H1 (cell line): ENCODE results near the gene DYNC1H1.

Experiments
- BRCA1 ChIP-seq: IDR thresholded peaks from 2 replicates; pipeline ENCODE4 v1.6.1; 2012; ENCODE audit warnings: low read depth, low read length, improper control_type of control experiment
- CTCF ChIP-seq, 3 experiments: IDR thresholded peaks; 1 replicate in 2 of 3; 2 replicates in 1 of 3; pipeline versions ENCODE4 v1.5.1 to v1.6.1; 2011; ENCODE audit warnings: low read length in 3 of 3, mild to moderate bottlenecking in 3 of 3, inconsistent platforms in 2 of 3, low read depth in 1 of 3, moderate library complexity in 1 of 3; ENCODE audit not compliant: insufficient read depth in 1 of 3; ENCODE audit errors: control extremely low read depth in 1 of 3
- EGR1 ChIP-seq: IDR thresholded peaks from 2 replicates; pipeline ENCODE4 v1.6.1; 2011; ENCODE audit warnings: low read depth, low read length, borderline replicate concordance
- JUND ChIP-seq: IDR thresholded peaks from 2 replicates; pipeline ENCODE4 v1.6.1; 2011; ENCODE audit warnings: mild to moderate bottlenecking, improper control_type of control experiment, low read length
- POLR2AphosphoS5 ChIP-seq: IDR thresholded peaks from 2 replicates; pipeline ENCODE4 v1.6.1; 2011; ENCODE audit warnings: low read depth, low read length
- RFX5 ChIP-seq: IDR thresholded peaks from 2 replicates; pipeline ENCODE4 v1.6.1; 2011; ENCODE audit warnings: low read depth, low read length, improper control_type of control experiment, borderline replicate concordance
- SP1 ChIP-seq: IDR thresholded peaks from 2 replicates; pipeline ENCODE4 v1.6.1; 2011; ENCODE audit warnings: low read depth, low read length
- SP2 ChIP-seq: IDR thresholded peaks from 2 replicates; pipeline ENCODE4 v1.6.1; 2012; ENCODE audit warnings: mild to moderate bottlenecking, low read length, inconsistent platforms
- TBP ChIP-seq: IDR thresholded peaks from 2 replicates; pipeline ENCODE4 v1.6.1; 2011; ENCODE audit warnings: low read depth, low read length, improper control_type of control experiment
- ZNF274 ChIP-seq: IDR thresholded peaks from 2 replicates; pipeline ENCODE4 v1.7.0; 2012; ENCODE audit warnings: low read length, borderline replicate concordance; ENCODE audit errors: extremely low read depth

GRCh38 chr14:102094101-102094500 is 129.7 kb downstream of the DYNC1H1 start:
- TF ChIP-seq CTCF (IDR thresholded peaks at IDR 0.05; ENCODE audit: control extremely low read depth in 1 of 3, insufficient read depth in 1 of 3, low read depth in 1 of 3, low read length in 3 of 3) (no peak), BRCA1 (no peak), EGR1 (no peak), RFX5 (no peak), POLR2AphosphoS5 (no peak), SP1 (no peak), SP2 (no peak), ZNF274 (no peak), TBP (no peak), JUND (no peak)
